Fibroblast of villous mesenchyme (primary cell): Measurements from ENCODE around the gene COG1. TPM values are rescaled to one million over a fixed set of nuclear protein-coding genes. Genes with fewer than 3 reads are reported as not detected.

Source experiments
- DNase-seq: peaks from one replicate; pipeline ENCODE4 v3.0.0-alpha.2; 2010; ENCODE audit warnings: low read depth
- H3K4me3 ChIP-seq: 2 replicates; pipeline ENCODE4 v1.5.1; 2011; ENCODE audit warnings: low read depth, mild to moderate bottlenecking, low read length
- CTCF ChIP-seq: IDR thresholded peaks from 2 replicates; pipeline ENCODE4 v1.5.1; 2012; ENCODE audit warnings: low read depth, mild to moderate bottlenecking, low read length; ENCODE audit not compliant: insufficient read depth
- total RNA-seq: library from RNA; depleted of rRNA; stranded (reverse); fragments of >200 nt; gene quantifications from 2 replicates; pipeline ENCODE4 v1.2.3, GENCODE V29; 2012

COG1 gene
- total RNA-seq, 1 donor = 25.9 TPM

DNA sequence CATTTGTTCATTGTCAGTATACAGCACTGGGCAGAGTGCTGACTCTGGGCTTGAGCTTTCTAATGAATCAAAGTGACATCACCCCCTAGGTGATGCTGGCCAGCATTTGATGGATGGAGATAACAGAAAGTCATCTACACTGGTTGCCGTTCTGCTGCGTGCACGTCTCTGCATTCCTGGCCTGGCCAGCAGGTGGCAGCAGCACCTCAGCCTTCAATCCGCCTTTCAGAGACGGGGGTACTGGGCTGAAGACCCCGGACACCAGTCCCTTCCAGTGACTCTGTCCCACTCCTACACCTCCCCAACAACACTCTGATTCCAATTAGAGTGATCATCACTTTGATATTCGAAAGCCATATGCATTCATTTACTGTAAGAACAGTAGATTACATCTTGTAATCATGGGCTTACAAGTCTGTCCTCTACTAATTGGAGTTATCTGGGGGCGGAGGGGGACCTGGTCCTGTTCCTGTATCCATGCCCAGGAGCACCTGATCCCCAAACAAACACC, 62.9 kb downstream of the COG1 start:
- DNase-seq = peak; percentile 43
- H3K4me3 ChIP-seq = no peak overlapping the region
- peak; percentile 94 for TF ChIP-seq CTCF

DNA sequence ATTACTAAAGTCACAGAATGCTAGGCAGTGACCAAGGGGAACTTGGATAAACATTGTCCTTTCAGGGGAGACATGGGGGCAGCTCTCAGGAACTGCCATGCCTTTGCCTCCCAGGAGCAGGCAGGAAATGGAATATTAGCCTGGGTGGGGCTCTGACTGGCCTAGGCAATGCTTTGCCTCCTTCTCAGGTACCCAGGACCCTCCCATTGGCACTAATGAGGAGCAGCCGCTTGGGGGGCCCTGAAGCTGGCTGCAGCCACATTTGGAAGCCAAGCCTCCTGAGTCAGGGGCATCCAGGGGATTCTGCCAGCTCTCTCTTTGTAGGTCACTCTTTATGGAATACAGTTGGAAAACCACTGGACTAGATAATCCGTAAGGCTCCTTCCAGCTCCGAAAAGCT, 63.4 kb downstream of the COG1 start:
- TF ChIP-seq CTCF = no peak
- DNase-seq = no peak

GRCh38 chr17:73257516-73257915, 64.7 kb downstream of the COG1 start:
- H3K4me3 ChIP-seq = no peak overlapping the region
- no peak for TF ChIP-seq CTCF
- DNase-seq = no peak

More for the DNA sequence above, 63.4 kb downstream of the COG1 start:
- no peak overlapping the region for H3K4me3 ChIP-seq

Other genes starting within 250 kb of the COG1 start
- gene SLC39A11, start 100.4 kb upstream of the COG1 start, total RNA-seq = 14.8 and 16.0 TPM in 2 replicates
- gene SSTR2, start 28.0 kb upstream of the COG1 start, total RNA-seq = not detected in 2 replicates
- not detected in 2 replicates for gene CPSF4L, start 68.8 kb downstream of the COG1 start, total RNA-seq
- 36.4 and 54.8 TPM in 2 replicates for gene CDC42EP4, start 118.9 kb downstream of the COG1 start, total RNA-seq